D721Med (cell line): ENCODE results near the gene FSIP1.

Experiments used
- DNase-seq: peaks from one replicate; pipeline ENCODE4 v3.0.0; 2011; ENCODE audit warnings: low spot score; ENCODE audit not compliant: insufficient read length
- FAIRE-seq: peaks from 2 replicates; lab custom pipeline; 2011; peaks lifted over from hg19 to GRCh38; lab: Jason Lieb, UNC
- CTCF ChIP-seq: IDR thresholded peaks from 2 replicates; pipeline ENCODE4 v1.5.1; 2012; ENCODE audit warnings: mild to moderate bottlenecking, control low read depth; ENCODE audit not compliant: insufficient read depth; ENCODE audit errors: missing control alignments

Gene FSIP1

GRCh38 chr15:39646425-39646824 is 136.2 kb downstream of the FSIP1 start:
- DNase-seq (no peak), FAIRE-seq (no peak)
- no peak for TF ChIP-seq CTCF

DNA sequence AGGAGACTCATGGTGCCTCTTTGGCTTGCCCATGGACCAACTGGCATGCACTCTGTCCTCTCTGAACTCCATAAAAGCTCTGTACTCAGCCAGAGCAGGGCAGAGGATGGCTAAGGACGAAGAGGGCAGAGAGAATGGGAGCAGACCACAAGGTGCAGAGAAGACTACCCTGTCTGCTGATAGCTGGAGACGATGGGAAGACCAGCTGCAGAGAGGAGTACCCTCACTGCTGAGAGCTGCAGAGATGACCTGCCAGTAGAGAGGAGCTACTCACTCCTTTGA is 136.7 kb downstream of the FSIP1 start:
- TF ChIP-seq CTCF, result no peak
- no peak for DNase-seq
- no peak for FAIRE-seq

DNA sequence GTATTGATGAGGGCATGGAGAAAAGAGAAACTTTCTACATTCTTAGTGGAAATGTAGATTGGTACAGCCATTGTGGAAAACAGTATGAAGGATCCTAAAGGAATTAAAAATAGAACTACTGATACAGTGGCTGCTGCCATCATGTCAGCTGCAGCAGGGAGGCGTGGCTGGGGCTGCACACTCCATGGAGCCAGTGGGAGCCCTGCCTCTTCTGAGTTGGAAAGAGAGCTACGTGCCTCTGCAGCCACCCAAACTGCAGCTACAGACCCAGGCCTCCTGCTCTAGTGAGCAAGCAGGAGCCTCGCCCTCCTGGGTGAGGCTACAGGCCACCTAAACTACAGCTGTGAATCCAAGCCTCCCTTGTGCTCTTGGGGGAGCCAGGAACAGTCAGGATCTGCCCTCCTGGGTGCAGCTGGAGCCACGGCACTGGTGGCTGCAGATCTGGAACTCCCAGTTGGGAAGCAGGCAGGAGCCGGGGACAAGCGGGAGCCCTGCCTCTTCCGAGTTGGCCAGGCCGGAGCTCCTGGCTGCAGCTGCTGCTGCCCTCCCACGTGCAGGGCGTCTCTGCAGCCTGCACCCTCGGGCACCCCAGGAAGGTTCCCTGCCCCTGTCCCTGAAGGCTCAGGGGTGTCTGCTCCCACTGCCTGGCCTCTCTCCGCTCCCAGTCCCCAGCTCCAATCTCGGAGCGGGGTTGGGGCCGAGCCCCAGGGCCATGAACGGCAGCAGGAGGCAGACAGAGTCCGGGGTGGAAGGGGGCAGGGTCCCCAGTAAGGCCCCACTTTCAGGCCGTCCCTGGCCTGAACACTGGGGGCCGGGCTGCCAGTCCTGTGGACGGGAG is 137.3 kb downstream of the FSIP1 start:
- no peak for FAIRE-seq
- TF ChIP-seq CTCF, result no peak
- DNase-seq, result no peak

- FAIRE-seq, result no peak
- no peak for TF ChIP-seq CTCF
- no peak for DNase-seq
Observed at GRCh38 chr15:39644136-39644535, 138.5 kb downstream of the FSIP1 start.

DNA sequence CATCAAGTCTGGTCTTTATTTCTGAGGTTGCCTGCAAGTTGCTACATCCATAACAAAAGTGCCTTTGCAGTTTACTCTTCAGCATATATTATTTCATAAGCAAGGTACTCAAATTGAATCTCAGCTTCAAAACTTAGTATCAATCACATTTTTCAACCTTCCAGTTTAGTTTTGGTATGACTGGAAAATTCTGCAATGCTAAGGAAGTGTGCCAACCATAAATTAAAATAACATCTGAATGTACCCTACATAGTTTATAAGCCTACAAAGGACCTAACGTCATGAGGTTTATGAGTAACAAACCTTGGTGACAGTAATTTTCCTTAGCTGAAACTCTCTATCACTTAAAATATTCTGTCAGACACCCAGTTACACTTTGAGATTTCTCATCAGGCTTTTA is 138.9 kb downstream of the FSIP1 start:
- no peak for FAIRE-seq
- TF ChIP-seq CTCF, result no peak

DNA sequence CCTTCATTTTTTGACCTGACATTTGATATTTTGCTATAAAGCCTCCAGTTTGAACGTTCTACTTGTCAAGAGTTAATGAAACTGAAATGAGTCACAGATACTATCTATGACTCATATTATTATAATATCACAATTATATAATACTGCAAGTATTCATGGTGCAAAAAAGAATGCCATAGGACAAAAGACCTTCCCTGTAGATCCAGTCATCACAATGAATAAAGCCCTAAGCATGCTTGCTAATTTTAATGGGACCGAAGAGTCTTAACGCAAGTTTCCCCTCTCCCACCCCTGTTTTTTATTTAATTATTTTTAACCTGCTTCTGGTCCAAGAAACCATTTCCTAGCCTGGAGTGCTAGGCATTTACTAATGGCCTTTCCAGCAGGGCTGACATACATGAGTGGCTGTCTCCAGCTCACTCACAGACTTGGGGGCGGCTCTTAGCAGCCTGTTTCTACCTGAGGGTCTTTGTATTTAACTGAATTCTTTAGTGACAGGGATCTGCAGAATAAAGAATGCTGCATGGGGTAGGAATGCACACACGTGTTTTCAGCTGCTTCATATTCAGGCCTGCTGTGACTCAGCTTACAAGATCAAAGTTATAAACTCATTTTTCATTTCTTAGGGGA is 140.5 kb downstream of the FSIP1 start:
- DNase-seq (no peak), FAIRE-seq (no peak)

More for the DNA sequence above, 138.9 kb downstream of the FSIP1 start:
- DNase-seq, result no peak

More for the DNA sequence above, 140.5 kb downstream of the FSIP1 start:
- no peak for TF ChIP-seq CTCF
